Mononuclear cell (primary cell): ENCODE data around the gene IL13RA2. TPM values are rescaled to one million over a fixed set of nuclear protein-coding genes. Genes with fewer than 3 reads are reported as not detected.

Experiments used
- total RNA-seq: library from RNA; depleted of rRNA; stranded (reverse); fragments of >200 nt; gene quantifications from one replicate; pipeline ENCODE4 v1.2.3, GENCODE V29; 2012

Gene IL13RA2
- total RNA-seq, 1 donor = not detected

Other genes starting within 250 kb of the IL13RA2 start
- gene RBMXL3, start 171.8 kb upstream of the IL13RA2 start, total RNA-seq = not detected
- not detected for gene LRCH2, start 216.5 kb upstream of the IL13RA2 start, total RNA-seq